A673 (cell line): ENCODE measurements around the gene OLA1.

ENCODE experiments used
- EZH2 ChIP-seq: fragments of 200-600 bp; sonication (generic); IDR thresholded peaks from 2 replicates; pipeline ENCODE4 v1.6.1; 2017; ENCODE audit warnings: borderline replicate concordance, low read depth, mild to moderate bottlenecking, mixed read lengths, antibody characterized with exemption, low read length; ENCODE audit not compliant: poor library complexity, severe bottlenecking
- TF ChIP-seq, protein P1 (sequence below): fragments of 300-800, 200-600 bp; sonication (generic); conservative IDR thresholded peaks from 2 replicates; pipeline ENCODE4 v1.5.1; 2017; ENCODE audit warnings: low read depth, mild to moderate bottlenecking, antibody characterized with exemption, low read length, moderate library complexity, mixed read lengths

DNA sequence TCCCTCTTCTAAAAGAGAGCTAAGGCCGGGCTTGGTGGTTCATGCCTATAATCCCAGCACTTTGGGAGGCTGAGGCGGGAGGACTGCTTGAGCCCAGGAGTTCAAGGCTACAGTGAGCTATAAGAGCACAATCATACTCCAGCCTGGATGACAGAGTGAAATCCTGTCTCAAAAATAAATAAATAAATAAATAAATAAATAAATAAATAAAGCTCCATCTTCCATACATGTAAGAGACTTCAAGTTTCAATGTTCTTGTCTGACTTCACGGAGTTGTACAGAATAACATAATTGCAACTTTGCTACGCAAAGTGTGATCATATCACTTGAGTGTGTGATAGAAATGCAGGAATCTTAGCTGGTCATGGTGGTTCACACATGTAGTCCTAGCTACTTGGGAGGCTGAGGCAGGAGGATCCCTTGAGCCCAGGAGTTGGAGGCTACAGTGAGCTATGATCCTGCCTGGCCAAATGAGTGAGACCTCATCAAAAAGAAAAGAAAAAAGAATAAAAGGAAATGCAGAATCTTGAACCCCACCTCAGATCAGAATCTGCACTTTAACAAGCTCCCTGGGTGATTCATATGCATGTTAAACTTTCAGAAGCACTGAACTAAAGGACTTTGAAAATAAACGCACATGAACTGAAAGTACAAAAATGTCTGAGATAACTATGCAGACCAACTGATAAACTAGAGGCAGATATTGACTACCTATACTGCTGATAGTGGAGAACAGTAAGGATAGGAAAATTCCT is 159.4 kb downstream of the OLA1 start:
- TF ChIP-seq, protein P1, sequence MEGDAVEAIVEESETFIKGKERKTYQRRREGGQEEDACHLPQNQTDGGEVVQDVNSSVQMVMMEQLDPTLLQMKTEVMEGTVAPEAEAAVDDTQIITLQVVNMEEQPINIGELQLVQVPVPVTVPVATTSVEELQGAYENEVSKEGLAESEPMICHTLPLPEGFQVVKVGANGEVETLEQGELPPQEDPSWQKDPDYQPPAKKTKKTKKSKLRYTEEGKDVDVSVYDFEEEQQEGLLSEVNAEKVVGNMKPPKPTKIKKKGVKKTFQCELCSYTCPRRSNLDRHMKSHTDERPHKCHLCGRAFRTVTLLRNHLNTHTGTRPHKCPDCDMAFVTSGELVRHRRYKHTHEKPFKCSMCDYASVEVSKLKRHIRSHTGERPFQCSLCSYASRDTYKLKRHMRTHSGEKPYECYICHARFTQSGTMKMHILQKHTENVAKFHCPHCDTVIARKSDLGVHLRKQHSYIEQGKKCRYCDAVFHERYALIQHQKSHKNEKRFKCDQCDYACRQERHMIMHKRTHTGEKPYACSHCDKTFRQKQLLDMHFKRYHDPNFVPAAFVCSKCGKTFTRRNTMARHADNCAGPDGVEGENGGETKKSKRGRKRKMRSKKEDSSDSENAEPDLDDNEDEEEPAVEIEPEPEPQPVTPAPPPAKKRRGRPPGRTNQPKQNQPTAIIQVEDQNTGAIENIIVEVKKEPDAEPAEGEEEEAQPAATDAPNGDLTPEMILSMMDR = no peak
- no peak for TF ChIP-seq EZH2
